GM19395 (cell line): ENCODE data around the gene C2orf15.
"Not testable (repeated sequence)": the region's sequence is repeated elsewhere in the genome, so short reads cannot be mapped to it uniquely, and the experiment has no call there.

Source experiments
- ATAC-seq: cut with Tn5 transposase; IDR thresholded peaks from one replicate; pipeline ENCODE4 v1.9.1; 2021; ENCODE audit warnings: mild to moderate bottlenecking, moderate library complexity; ENCODE audit not compliant: unreplicated experiment

Gene C2orf15

GRCh38 chr2:99159594-99159993 lies 18.1 kb downstream of the C2orf15 start:
- no peak for ATAC-seq

GRCh38 chr2:99166218-99166617 lies 24.7 kb downstream of the C2orf15 start:
- ATAC-seq, result no peak

GRCh38 chr2:99169534-99169933 lies 28.0 kb downstream of the C2orf15 start:
- no peak for ATAC-seq

GRCh38 chr2:99171377-99172140 lies 30.1 kb downstream of the C2orf15 start:
- ATAC-seq, result no peak

- ATAC-seq, result peak; percentile 96
Observed at GRCh38 chr2:99180755-99181623, 39.5 kb downstream of the C2orf15 start, which contains the start of the genes MITD1 and MRPL30. Gene MITD1 (minus strand): TSS chr2:99181058. CDS start chr2:99180981, 77 bp downstream. Gene MRPL30 (plus strand): TSS chr2:99181184. CDS start chr2:99186204, 5,020 bp downstream.

GRCh38 chr2:99181624-99182000 lies 40.1 kb downstream of the C2orf15 start:
- no peak for ATAC-seq

GRCh38 chr2:99183025-99183424 lies 41.5 kb downstream of the C2orf15 start:
- ATAC-seq, result no peak

- no peak for ATAC-seq
Observed at GRCh38 chr2:99184811-99185210, 43.3 kb downstream of the C2orf15 start.

- no peak for ATAC-seq
Observed at GRCh38 chr2:99187011-99187410, 45.5 kb downstream of the C2orf15 start.

GRCh38 chr2:99188357-99188756 lies 46.9 kb downstream of the C2orf15 start:
- no peak for ATAC-seq

- ATAC-seq, result no peak
Observed at GRCh38 chr2:99190548-99190947, 49.0 kb downstream of the C2orf15 start.

GRCh38 chr2:99192364-99192763 lies 50.9 kb downstream of the C2orf15 start:
- not testable (repeated sequence) for ATAC-seq

- no peak for ATAC-seq
Observed at GRCh38 chr2:99198103-99198841, 56.8 kb downstream of the C2orf15 start.

- no peak for ATAC-seq
Observed at GRCh38 chr2:99200076-99200800, 58.7 kb downstream of the C2orf15 start.
